HepG2 (cell line): Measurements from ENCODE around the gene ETF1. TPM values are rescaled to one million over a fixed set of nuclear protein-coding genes. Genes with fewer than 3 reads are reported as not detected.

Experiments
- ATM ChIP-seq: fragments of 450-650 bp; IDR thresholded peaks from 2 replicates; pipeline ENCODE4 v1.7.1; 2017; ENCODE audit warnings: mild to moderate bottlenecking, borderline replicate concordance
- CHCHD3 ChIP-seq: sonication (generic); formaldehyde crosslinking; IDR thresholded peaks from 2 replicates; pipeline ENCODE4 v1.8.0; 2022; ENCODE audit warnings: mild to moderate bottlenecking, missing genetic modification reagents, moderate library complexity
- FLYWCH1 ChIP-seq: sonication (generic); formaldehyde crosslinking; IDR thresholded peaks from 2 replicates; pipeline ENCODE4 v1.8.1; 2023; ENCODE audit warnings: mild to moderate bottlenecking, missing genetic modification reagents
- SIX4 ChIP-seq: sonication (generic); formaldehyde crosslinking; IDR thresholded peaks from 2 replicates; pipeline ENCODE4 v1.4.0; 2020; ENCODE audit warnings: missing genetic modification reagents
- STAT5B ChIP-seq: sonication (generic); formaldehyde crosslinking; IDR thresholded peaks from 2 replicates; pipeline ENCODE4 v1.4.0; 2020; ENCODE audit warnings: missing genetic modification reagents
- THAP9 ChIP-seq: sonication (generic); formaldehyde crosslinking; IDR thresholded peaks from 2 replicates; pipeline ENCODE4; 2020; ENCODE audit warnings: missing genetic modification reagents, mild to moderate bottlenecking, borderline replicate concordance
- polyA plus RNA-seq, 8 experiments: library from polyadenylated mRNA; depleted of rRNA in 3 of 8; stranded (reverse) in 7 of 8; unstranded in 1 of 8; fragments of >200 nt; fragmentation: Illumina TruSeq in 4 of 8; extraction: Trizol in 4 of 8; gene quantifications; 2 replicates each; pipeline versions ENCODE4 v1.2.1 to v1.2.3, GENCODE V29; 2011 to 2016; ENCODE audit warnings: low read depth in 4 of 8, missing spikeins in 1 of 8, mixed read lengths in 1 of 8; ENCODE audit not compliant: insufficient read depth in 1 of 8
- total RNA-seq, 5 experiments: library from RNA; depleted of rRNA; stranded (reverse); fragments of >200 nt; fragmentation: Illumina TruSeq; extraction: Trizol; gene quantifications; 2 replicates each; pipeline ENCODE4 v1.2.3, GENCODE V29; 2016; ENCODE audit warnings: low read depth in 1 of 5
- TF ChIP-seq, protein P1 (sequence below): sonication (generic); formaldehyde crosslinking; IDR thresholded peaks from 2 replicates; pipeline ENCODE4 v1.5.1; 2020; ENCODE audit warnings: mild to moderate bottlenecking, missing genetic modification reagents
- TF ChIP-seq, protein P2 (sequence below): sonication (generic); formaldehyde crosslinking; IDR thresholded peaks from 2 replicates; pipeline ENCODE4 v1.4.0; 2020; ENCODE audit warnings: missing genetic modification reagents
- TF ChIP-seq, protein P3 (sequence below): sonication (generic); formaldehyde crosslinking; IDR thresholded peaks from 2 replicates; pipeline ENCODE4 v1.4.0; 2020; ENCODE audit warnings: missing genetic modification reagents
- TF ChIP-seq, protein P4 (sequence below): sonication (generic); IDR thresholded peaks from 2 replicates; pipeline ENCODE4 v1.6.1; 2016; ENCODE audit warnings: low read depth, borderline replicate concordance

Gene ETF1
- total and polyA plus RNA-seq, 2 of the 13 experiments (the other 11 are each of a cell fraction or from before 2014, with no cell fraction given) = 52.1 to 184 TPM

DNA sequence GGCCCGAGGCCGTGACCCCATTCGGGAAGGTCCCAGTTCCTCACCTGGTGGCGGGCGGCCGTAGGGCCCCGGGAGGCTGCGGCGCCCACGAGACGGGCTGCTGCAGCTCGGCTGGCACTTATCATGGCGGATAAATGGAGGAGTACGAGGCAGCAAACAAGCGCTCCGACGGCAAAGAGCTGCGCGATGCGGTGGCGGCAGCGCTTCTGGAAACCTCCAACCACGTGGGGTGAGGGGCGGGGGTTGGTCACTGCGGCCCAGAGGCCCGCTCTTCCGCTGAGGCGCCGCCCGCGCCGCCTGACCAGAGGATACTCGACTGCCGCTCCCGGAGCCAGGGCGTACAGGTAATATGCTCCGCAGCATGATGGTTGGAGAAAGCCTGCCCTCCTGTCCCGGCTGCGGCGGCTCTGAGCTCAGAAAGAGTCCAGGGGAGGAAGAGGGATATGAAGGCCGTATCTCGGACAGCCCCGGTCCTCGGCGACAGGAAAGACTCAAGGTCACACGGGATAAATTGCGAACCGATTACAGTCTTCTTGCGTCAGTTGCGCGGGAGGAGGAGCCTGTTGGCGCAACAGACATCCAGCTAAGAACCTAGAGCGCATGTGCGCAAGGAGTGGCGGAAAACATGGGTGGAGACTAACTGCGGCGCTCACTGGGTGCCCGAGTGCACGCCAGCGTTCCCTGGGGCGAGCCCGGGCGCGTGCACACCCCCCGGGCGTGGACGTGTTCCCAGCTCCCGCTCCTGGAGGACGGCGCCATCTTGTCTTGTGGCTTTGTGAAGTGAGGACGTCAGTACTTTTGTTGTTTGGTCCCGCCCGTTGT is 32.4 kb upstream of the ETF1 start, which contains the start of gene HSPA9 (continued):
- TF ChIP-seq, protein P1, sequence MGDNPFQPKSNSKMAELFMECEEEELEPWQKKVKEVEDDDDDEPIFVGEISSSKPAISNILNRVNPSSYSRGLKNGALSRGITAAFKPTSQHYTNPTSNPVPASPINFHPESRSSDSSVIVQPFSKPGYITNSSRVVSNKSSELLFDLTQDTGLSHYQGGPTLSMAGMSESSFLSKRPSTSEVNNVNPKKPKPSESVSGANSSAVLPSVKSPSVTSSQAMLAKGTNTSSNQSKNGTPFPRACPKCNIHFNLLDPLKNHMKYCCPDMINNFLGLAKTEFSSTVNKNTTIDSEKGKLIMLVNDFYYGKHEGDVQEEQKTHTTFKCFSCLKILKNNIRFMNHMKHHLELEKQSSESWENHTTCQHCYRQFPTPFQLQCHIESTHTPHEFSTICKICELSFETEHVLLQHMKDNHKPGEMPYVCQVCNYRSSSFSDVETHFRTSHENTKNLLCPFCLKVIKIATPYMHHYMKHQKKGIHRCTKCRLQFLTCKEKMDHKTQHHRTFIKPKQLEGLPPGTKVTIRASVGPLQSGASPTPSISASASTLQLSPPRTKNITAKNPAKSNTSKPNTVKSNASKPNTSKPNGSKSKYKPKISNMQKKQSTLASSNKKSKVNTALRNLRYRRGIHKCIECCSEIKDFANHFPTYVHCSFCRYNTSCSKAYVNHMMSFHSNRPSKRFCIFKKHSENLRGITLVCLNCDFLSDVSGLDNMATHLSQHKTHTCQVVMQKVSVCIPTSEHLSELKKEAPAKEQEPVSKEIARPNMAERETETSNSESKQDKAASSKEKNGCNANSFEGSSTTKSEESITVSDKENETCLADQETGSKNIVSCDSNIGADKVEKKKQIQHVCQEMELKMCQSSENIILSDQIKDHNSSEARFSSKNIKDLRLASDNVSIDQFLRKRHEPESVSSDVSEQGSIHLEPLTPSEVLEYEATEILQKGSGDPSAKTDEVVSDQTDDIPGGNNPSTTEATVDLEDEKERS (CRISPR knock-in tag) = peak; percentile 60; the same call in 1 of the 2 replicates
- TF ChIP-seq, protein P2, sequence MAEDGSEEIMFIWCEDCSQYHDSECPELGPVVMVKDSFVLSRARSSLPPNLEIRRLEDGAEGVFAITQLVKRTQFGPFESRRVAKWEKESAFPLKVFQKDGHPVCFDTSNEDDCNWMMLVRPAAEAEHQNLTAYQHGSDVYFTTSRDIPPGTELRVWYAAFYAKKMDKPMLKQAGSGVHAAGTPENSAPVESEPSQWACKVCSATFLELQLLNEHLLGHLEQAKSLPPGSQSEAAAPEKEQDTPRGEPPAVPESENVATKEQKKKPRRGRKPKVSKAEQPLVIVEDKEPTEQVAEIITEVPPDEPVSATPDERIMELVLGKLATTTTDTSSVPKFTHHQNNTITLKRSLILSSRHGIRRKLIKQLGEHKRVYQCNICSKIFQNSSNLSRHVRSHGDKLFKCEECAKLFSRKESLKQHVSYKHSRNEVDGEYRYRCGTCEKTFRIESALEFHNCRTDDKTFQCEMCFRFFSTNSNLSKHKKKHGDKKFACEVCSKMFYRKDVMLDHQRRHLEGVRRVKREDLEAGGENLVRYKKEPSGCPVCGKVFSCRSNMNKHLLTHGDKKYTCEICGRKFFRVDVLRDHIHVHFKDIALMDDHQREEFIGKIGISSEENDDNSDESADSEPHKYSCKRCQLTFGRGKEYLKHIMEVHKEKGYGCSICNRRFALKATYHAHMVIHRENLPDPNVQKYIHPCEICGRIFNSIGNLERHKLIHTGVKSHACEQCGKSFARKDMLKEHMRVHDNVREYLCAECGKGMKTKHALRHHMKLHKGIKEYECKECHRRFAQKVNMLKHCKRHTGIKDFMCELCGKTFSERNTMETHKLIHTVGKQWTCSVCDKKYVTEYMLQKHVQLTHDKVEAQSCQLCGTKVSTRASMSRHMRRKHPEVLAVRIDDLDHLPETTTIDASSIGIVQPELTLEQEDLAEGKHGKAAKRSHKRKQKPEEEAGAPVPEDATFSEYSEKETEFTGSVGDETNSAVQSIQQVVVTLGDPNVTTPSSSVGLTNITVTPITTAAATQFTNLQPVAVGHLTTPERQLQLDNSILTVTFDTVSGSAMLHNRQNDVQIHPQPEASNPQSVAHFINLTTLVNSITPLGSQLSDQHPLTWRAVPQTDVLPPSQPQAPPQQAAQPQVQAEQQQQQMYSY (CRISPR knock-in tag) = no peak
- no peak for TF ChIP-seq FLYWCH1
- TF ChIP-seq CHCHD3 (CRISPR knock-in tag) = 0 out of 2 replicates have a peak, but pooled peaks have one; percentile 39
- no peak for TF ChIP-seq STAT5B (CRISPR knock-in tag)
- peak; percentile 92; the same call in 1 of the 2 replicates for TF ChIP-seq THAP9 (CRISPR knock-in tag)
- TF ChIP-seq, protein P3, sequence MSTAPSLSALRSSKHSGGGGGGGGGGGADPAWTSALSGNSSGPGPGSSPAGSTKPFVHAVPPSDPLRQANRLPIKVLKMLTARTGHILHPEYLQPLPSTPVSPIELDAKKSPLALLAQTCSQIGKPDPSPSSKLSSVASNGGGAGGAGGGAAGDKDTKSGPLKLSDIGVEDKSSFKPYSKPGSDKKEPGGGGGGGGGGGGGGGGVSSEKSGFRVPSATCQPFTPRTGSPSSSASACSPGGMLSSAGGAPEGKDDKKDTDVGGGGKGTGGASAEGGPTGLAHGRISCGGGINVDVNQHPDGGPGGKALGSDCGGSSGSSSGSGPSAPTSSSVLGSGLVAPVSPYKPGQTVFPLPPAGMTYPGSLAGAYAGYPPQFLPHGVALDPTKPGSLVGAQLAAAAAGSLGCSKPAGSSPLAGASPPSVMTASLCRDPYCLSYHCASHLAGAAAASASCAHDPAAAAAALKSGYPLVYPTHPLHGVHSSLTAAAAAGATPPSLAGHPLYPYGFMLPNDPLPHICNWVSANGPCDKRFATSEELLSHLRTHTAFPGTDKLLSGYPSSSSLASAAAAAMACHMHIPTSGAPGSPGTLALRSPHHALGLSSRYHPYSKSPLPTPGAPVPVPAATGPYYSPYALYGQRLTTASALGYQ (CRISPR knock-in tag) = peak; percentile 51
- TF ChIP-seq ATM = no peak
- TF ChIP-seq, protein P4, sequence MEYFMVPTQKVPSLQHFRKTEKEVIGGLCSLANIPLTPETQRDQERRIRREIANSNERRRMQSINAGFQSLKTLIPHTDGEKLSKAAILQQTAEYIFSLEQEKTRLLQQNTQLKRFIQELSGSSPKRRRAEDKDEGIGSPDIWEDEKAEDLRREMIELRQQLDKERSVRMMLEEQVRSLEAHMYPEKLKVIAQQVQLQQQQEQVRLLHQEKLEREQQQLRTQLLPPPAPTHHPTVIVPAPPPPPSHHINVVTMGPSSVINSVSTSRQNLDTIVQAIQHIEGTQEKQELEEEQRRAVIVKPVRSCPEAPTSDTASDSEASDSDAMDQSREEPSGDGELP = peak; percentile 20; the same call in 1 of the 2 replicates
- TF ChIP-seq SIX4 = no peak; the same call in none of the 2 replicates
